ENCODE data around the gene SERINC3. TPM values are rescaled to one million over a fixed set of nuclear protein-coding genes. Genes with fewer than 3 reads are reported as not detected.

The SERINC3 gene
- total and polyA plus RNA-seq, 2 of the 8 experiments (the other 6 are each of a cell fraction or from before 2014, with no cell fraction given) = 47.2 to 66.0 TPM

DNA sequence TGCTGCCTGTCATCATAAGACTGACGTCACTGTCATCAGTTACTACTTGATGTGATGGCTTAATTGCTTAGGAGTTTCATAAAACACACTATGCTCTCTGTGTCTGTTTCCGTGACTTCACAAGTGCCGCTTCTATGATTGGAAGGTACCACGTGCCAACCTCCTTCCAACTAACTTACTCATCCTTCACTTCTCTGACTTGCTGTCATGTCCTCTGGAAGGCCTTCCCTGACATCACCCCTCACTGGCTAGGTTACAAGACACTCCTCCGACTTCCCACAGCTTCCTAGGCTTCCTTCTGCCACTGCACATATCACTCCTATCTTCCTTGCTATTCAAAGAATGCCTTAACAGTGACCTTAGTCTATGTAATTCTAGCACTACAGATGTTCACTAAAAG lies 20.4 kb downstream of the SERINC3 start:
- 91% methylated on average over 5 of the region's 5 CpGs; no CpG with 5 or more reads in 1 of the 2 experiments for WGBS, 2 experiments (ENCODE audit: extremely low coverage in 1 of 2, insufficient coverage in 1 of 2, insufficient read length in 1 of 2, insufficient replicate concordance in 2 of 2, low coverage in 1 of 2, low lambda C conversion rate in 2 of 2, missing lambda C conversion rate in 1 of 2)
- H3K4me3 ChIP-seq (ENCODE audit: extremely low read depth in 1 of 4, insufficient read depth in 2 of 4, low read depth in 3 of 4, low read length in 4 of 4) = no peak overlapping the region
- no peak overlapping the region for H2BK12ac ChIP-seq (ENCODE audit: low read depth, low read length)
- H3K14ac ChIP-seq (ENCODE audit: insufficient read length) = no peak overlapping the region
- POLR2A ChIA-PET (ENCODE audit: partially characterized antibody) = interaction anchor here (1.3 kb wide), 1 partner anchor 10 kb away, joined by 3 read pairs; no protein-coding TSS in a partner anchor
- no peak overlapping the region for H3K56ac ChIP-seq (replicated peaks; ENCODE audit: insufficient read length, low read depth, low read length)
- H3K18ac ChIP-seq (ENCODE audit: extremely low read depth, low read length) = no peak overlapping the region
- H2AFZ ChIP-seq (ENCODE audit: low read length) = no peak overlapping the region
- H2BK5ac ChIP-seq (ENCODE audit: low read depth, low read length) = no peak overlapping the region
- FAIRE-seq (no peak), DNase-seq (ENCODE audit: low read depth in 1 of 2, low spot score in 2 of 2) (no peak)
- no peak overlapping the region for H3K4ac ChIP-seq (replicated peaks; ENCODE audit: insufficient read length, low read depth, low read length)
- peaks cover 12 to 45% (median 24%) of the 10 kb centered on the region in 4 experiments; a peak in 7 of 8 replicates for H3K36me3 ChIP-seq (ENCODE audit: control insufficient read depth in 2 of 4, insufficient read depth in 4 of 4, low read length in 3 of 4)
- no peak overlapping the region for H4K91ac ChIP-seq (replicated peaks; ENCODE audit: insufficient read length, low read length)
- no peak overlapping the region for H3K9ac ChIP-seq (replicated peaks in 1 of 4; ENCODE audit: extremely low read depth in 1 of 4, low read depth in 3 of 4, low read length in 3 of 4)
- no peak overlapping the region for H2AK5ac ChIP-seq (ENCODE audit: low read depth, low read length)
- no peaks in the 10 kb centered on the region for H3K79me2 ChIP-seq (ENCODE audit: control insufficient read depth in 1 of 2, insufficient read depth in 2 of 2, low read length in 2 of 2)
- H3K4me1 ChIP-seq (replicated peaks in 1 of 4; ENCODE audit: control insufficient read depth in 3 of 4, insufficient read depth in 4 of 4, low read length in 3 of 4) = no peaks in the 10 kb centered on the region
- no peak overlapping the region for H2BK15ac ChIP-seq (ENCODE audit: low read length)
- CTCF ChIA-PET (ENCODE audit: partially characterized antibody) = no interaction called here
- H3K23ac ChIP-seq (ENCODE audit: insufficient read length) = no peak overlapping the region
- no peak overlapping the region for H3K27ac ChIP-seq (ENCODE audit: low read depth, low read length)
- no peaks in the 10 kb centered on the region for H3K9me3 ChIP-seq (ENCODE audit: insufficient read depth in 2 of 2, low read depth in 1 of 2, low read length in 1 of 2)
- no peak overlapping the region for H4K5ac ChIP-seq (ENCODE audit: insufficient read length, low read depth, low read length)
- no peaks in the 10 kb centered on the region for H4K20me1 ChIP-seq (replicated peaks in 1 of 2; ENCODE audit: control insufficient read depth in 1 of 2, insufficient read depth in 2 of 2, low read length in 2 of 2)
- no peaks in the 10 kb centered on the region; the same call in 1 of the 2 replicates for H3K79me1 ChIP-seq (ENCODE audit: low read depth, low read length)
- no peaks in the 10 kb centered on the region for H3K27me3 ChIP-seq (replicated peaks in 1 of 4; ENCODE audit: control insufficient read depth in 3 of 4, extremely low read depth in 1 of 4, insufficient read depth in 3 of 4, low read length in 3 of 4)
- no peak overlapping the region for H2BK120ac ChIP-seq (replicated peaks; ENCODE audit: low read depth, low read length)
- H4K8ac ChIP-seq (ENCODE audit: extremely low read depth, insufficient read depth, low read length) = no peak overlapping the region
- TF ChIP-seq, protein P1, sequence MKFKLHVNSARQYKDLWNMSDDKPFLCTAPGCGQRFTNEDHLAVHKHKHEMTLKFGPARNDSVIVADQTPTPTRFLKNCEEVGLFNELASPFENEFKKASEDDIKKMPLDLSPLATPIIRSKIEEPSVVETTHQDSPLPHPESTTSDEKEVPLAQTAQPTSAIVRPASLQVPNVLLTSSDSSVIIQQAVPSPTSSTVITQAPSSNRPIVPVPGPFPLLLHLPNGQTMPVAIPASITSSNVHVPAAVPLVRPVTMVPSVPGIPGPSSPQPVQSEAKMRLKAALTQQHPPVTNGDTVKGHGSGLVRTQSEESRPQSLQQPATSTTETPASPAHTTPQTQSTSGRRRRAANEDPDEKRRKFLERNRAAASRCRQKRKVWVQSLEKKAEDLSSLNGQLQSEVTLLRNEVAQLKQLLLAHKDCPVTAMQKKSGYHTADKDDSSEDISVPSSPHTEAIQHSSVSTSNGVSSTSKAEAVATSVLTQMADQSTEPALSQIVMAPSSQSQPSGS (IDR thresholded peaks at IDR 0.05; ENCODE audit: low read length) = no peak
- no peak for TF ChIP-seq BCL11A (IDR thresholded peaks at IDR 0.05; ENCODE audit: low read depth in 2 of 2, low read length in 2 of 2)
- TF ChIP-seq, protein P2, sequence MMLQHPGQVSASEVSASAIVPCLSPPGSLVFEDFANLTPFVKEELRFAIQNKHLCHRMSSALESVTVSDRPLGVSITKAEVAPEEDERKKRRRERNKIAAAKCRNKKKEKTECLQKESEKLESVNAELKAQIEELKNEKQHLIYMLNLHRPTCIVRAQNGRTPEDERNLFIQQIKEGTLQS (IDR thresholded peaks at IDR 0.05; ENCODE audit: insufficient read depth, low read depth, low read length) = no peak
- TF ChIP-seq TCF12 (IDR thresholded peaks at IDR 0.05; ENCODE audit: low read depth, low read length) = no peak
- no peak for TF ChIP-seq POLR2A (IDR thresholded peaks at IDR 0.05; ENCODE audit: control extremely low read depth in 1 of 2, low read depth in 2 of 2, low read length in 2 of 2)
- TF ChIP-seq FOSL1 (IDR thresholded peaks at IDR 0.05; ENCODE audit: insufficient read depth, low read depth, low read length) = no peak
- no peak overlapping the region for H3K4me2 ChIP-seq (ENCODE audit: insufficient read depth in 1 of 2, low read depth in 2 of 2, low read length in 2 of 2)
- no peak overlapping the region for H2BK20ac ChIP-seq (ENCODE audit: low read length)
- H3K23me2 ChIP-seq (ENCODE audit: low read depth, low read length) = no peaks in the 10 kb centered on the region; the same call in 1 of the 2 replicates
